ENCODE results near the gene RIIAD1.
"Not testable (repeated sequence)": the region's sequence is repeated elsewhere in the genome, so short reads cannot be mapped to it uniquely, and the experiment has no call there.

The RIIAD1 gene

GRCh38 chr1:151737479-151737878 lies 16.2 kb downstream of the RIIAD1 start:
- H3K4me1 ChIP-seq (ENCODE audit: control insufficient read depth, insufficient read depth, low read length, unreplicated experiment): no peaks in the 10 kb centered on the region
- no peaks in the 10 kb centered on the region for H3K36me3 ChIP-seq (ENCODE audit: insufficient read depth, low read length)
- no peak overlapping the region for H3K4me3 ChIP-seq (ENCODE audit: low read depth, low read length)
- H3K27ac ChIP-seq (ENCODE audit: low read depth, low read length): no peak overlapping the region
- 0 out of 2 replicates have a peak, but pooled peaks cover 3% of the 10 kb centered on the region for H3K27me3 ChIP-seq (ENCODE audit: insufficient read depth, low read length)
- no peaks in the 10 kb centered on the region for H3K79me2 ChIP-seq (ENCODE audit: control insufficient read depth, insufficient read depth, low read length, unreplicated experiment)
- no peak overlapping the region for H2AFZ ChIP-seq (ENCODE audit: low read length, unreplicated experiment)

- Histone ChIP-seq H3K36me3 (ENCODE audit: insufficient read depth, low read length) (no peaks in the 10 kb centered on the region), H3K4me3 (ENCODE audit: low read depth, low read length) (no peak overlapping the region), H3K4me1 (ENCODE audit: control insufficient read depth, insufficient read depth, low read length, unreplicated experiment) (no peaks in the 10 kb centered on the region), H3K27ac (ENCODE audit: low read depth, low read length) (no peak overlapping the region), H3K27me3 (ENCODE audit: insufficient read depth, low read length) (peaks cover 16% of the 10 kb centered on the region), H2AFZ (ENCODE audit: low read length, unreplicated experiment) (no peak overlapping the region), H3K79me2 (ENCODE audit: control insufficient read depth, insufficient read depth, low read length, unreplicated experiment) (no peaks in the 10 kb centered on the region)
Observed at GRCh38 chr1:151739590-151740355, 18.5 kb downstream of the RIIAD1 start.

GRCh38 chr1:151741516-151741915 lies 20.2 kb downstream of the RIIAD1 start:
- Histone ChIP-seq H2AFZ (ENCODE audit: low read length, unreplicated experiment) (no peak overlapping the region), H3K27me3 (ENCODE audit: insufficient read depth, low read length) (peaks cover 22% of the 10 kb centered on the region), H3K36me3 (ENCODE audit: insufficient read depth, low read length) (no peaks in the 10 kb centered on the region), H3K27ac (ENCODE audit: low read depth, low read length) (no peak overlapping the region), H3K4me3 (ENCODE audit: low read depth, low read length) (no peak overlapping the region), H3K79me2 (ENCODE audit: control insufficient read depth, insufficient read depth, low read length, unreplicated experiment) (no peaks in the 10 kb centered on the region), H3K4me1 (ENCODE audit: control insufficient read depth, insufficient read depth, low read length, unreplicated experiment) (no peaks in the 10 kb centered on the region)

GRCh38 chr1:151756291-151756690 lies 35.0 kb downstream of the RIIAD1 start:
- Histone ChIP-seq H3K4me1 (ENCODE audit: control insufficient read depth, insufficient read depth, low read length, unreplicated experiment) (peaks cover 14% of the 10 kb centered on the region), H2AFZ (ENCODE audit: low read length, unreplicated experiment) (no peak overlapping the region), H3K4me3 (ENCODE audit: low read depth, low read length) (no peak overlapping the region), H3K79me2 (ENCODE audit: control insufficient read depth, insufficient read depth, low read length, unreplicated experiment) (no peaks in the 10 kb centered on the region), H3K27ac (ENCODE audit: low read depth, low read length) (no peak overlapping the region), H3K36me3 (ENCODE audit: insufficient read depth, low read length) (peaks cover 4% of the 10 kb centered on the region; the same call in 1 of the 2 replicates), H3K27me3 (ENCODE audit: insufficient read depth, low read length) (no peaks in the 10 kb centered on the region)

- no peak overlapping the region for H2AFZ ChIP-seq (ENCODE audit: low read length, unreplicated experiment)
- peaks cover 9% of the 10 kb centered on the region for H3K79me2 ChIP-seq (ENCODE audit: control insufficient read depth, insufficient read depth, low read length, unreplicated experiment)
- H3K27me3 ChIP-seq (ENCODE audit: insufficient read depth, low read length): no peaks in the 10 kb centered on the region
- H3K4me3 ChIP-seq (ENCODE audit: low read depth, low read length): no peak overlapping the region
- H3K4me1 ChIP-seq (ENCODE audit: control insufficient read depth, insufficient read depth, low read length, unreplicated experiment): peaks cover 15% of the 10 kb centered on the region
- H3K36me3 ChIP-seq (ENCODE audit: insufficient read depth, low read length): peaks cover 4% of the 10 kb centered on the region; the same call in 1 of the 2 replicates
- H3K27ac ChIP-seq (ENCODE audit: low read depth, low read length): no peak overlapping the region
Observed at GRCh38 chr1:151759241-151759640, 37.9 kb downstream of the RIIAD1 start.

- H3K4me1 ChIP-seq (ENCODE audit: control insufficient read depth, insufficient read depth, low read length, unreplicated experiment): peaks cover 21% of the 10 kb centered on the region
- H3K4me3 ChIP-seq (ENCODE audit: low read depth, low read length): no peak overlapping the region
- H3K79me2 ChIP-seq (ENCODE audit: control insufficient read depth, insufficient read depth, low read length, unreplicated experiment): peaks cover 12% of the 10 kb centered on the region
- H3K27ac ChIP-seq (ENCODE audit: low read depth, low read length): no peak overlapping the region
- H3K27me3 ChIP-seq (ENCODE audit: insufficient read depth, low read length): no peaks in the 10 kb centered on the region
- H3K36me3 ChIP-seq (ENCODE audit: insufficient read depth, low read length): peaks cover 3% of the 10 kb centered on the region; the same call in 1 of the 2 replicates
- H2AFZ ChIP-seq (ENCODE audit: low read length, unreplicated experiment): no peak overlapping the region
Observed at GRCh38 chr1:151760597-151761385, 39.5 kb downstream of the RIIAD1 start.

GRCh38 chr1:151762941-151763921 lies 41.9 kb downstream of the RIIAD1 start, which contains the start of gene MRPL9:
TSS of gene MRPL9 (minus strand) at chr1:151763496. CDS start at chr1:151763479, 17 bp downstream.
- peak within 1 kb of the TSS; percentile 53 for H3K27ac ChIP-seq (ENCODE audit: low read depth, low read length)
- H2AFZ ChIP-seq (ENCODE audit: low read length, unreplicated experiment): peak within 1 kb of the TSS; percentile 88
- peaks cover 8% of the 10 kb centered on the region for H3K4me1 ChIP-seq (ENCODE audit: control insufficient read depth, insufficient read depth, low read length, unreplicated experiment)
- no peaks in the 10 kb centered on the region for H3K36me3 ChIP-seq (ENCODE audit: insufficient read depth, low read length)
- H3K4me3 ChIP-seq (ENCODE audit: low read depth, low read length): peak within 1 kb of the TSS; percentile 87
- H3K27me3 ChIP-seq (ENCODE audit: insufficient read depth, low read length): no peaks in the 10 kb centered on the region
- peaks cover 12% of the 10 kb centered on the region for H3K79me2 ChIP-seq (ENCODE audit: control insufficient read depth, insufficient read depth, low read length, unreplicated experiment)

GRCh38 chr1:151763990-151764389 lies 42.7 kb downstream of the RIIAD1 start:
- Histone ChIP-seq H2AFZ (ENCODE audit: low read length, unreplicated experiment) (peak overlapping the region; percentile 88), H3K4me3 (ENCODE audit: low read depth, low read length) (peak overlapping the region; percentile 87), H3K36me3 (ENCODE audit: insufficient read depth, low read length) (no peaks in the 10 kb centered on the region), H3K79me2 (ENCODE audit: control insufficient read depth, insufficient read depth, low read length, unreplicated experiment) (peaks cover 12% of the 10 kb centered on the region), H3K27ac (ENCODE audit: low read depth, low read length) (peak overlapping the region; percentile 53), H3K4me1 (ENCODE audit: control insufficient read depth, insufficient read depth, low read length, unreplicated experiment) (peaks cover 8% of the 10 kb centered on the region), H3K27me3 (ENCODE audit: insufficient read depth, low read length) (no peaks in the 10 kb centered on the region)

GRCh38 chr1:151768351-151769066 lies 47.2 kb downstream of the RIIAD1 start:
- not testable (repeated sequence) for H3K79me2 ChIP-seq (ENCODE audit: control insufficient read depth, insufficient read depth, low read length, unreplicated experiment); H3K27me3 ChIP-seq (ENCODE audit: insufficient read depth, low read length); H3K4me1 ChIP-seq (ENCODE audit: control insufficient read depth, insufficient read depth, low read length, unreplicated experiment); H3K36me3 ChIP-seq (ENCODE audit: insufficient read depth, low read length); H3K4me3 ChIP-seq (ENCODE audit: low read depth, low read length); H3K27ac ChIP-seq (ENCODE audit: low read depth, low read length); H2AFZ ChIP-seq (ENCODE audit: low read length, unreplicated experiment)
